ENCODE measurements around the gene TENT4A. TPM values are rescaled to one million over a fixed set of nuclear protein-coding genes. Genes with fewer than 3 reads are reported as not detected.

Gene TENT4A
- total and polyA plus RNA-seq, 2 of the 13 experiments (the other 11 are each of a cell fraction or from before 2014, with no cell fraction given), result 6.3 to 13.3 TPM

- TF ChIP-seq MED13 (CRISPR knock-in tag; IDR thresholded peaks at IDR 0.05), result peak; percentile 64; the same call in 1 of the 2 replicates
- TF ChIP-seq ZNF782 (CRISPR knock-in tag; IDR thresholded peaks at IDR 0.05; ENCODE audit: borderline replicate concordance), result peak; percentile 28; the same call in 1 of the 2 replicates
- peak; percentile 79; the same call in 1 of the 2 replicates for TF ChIP-seq ZNF556 (CRISPR knock-in tag; IDR thresholded peaks at IDR 0.05; ENCODE audit: borderline replicate concordance)
- TF ChIP-seq ZNF841 (CRISPR knock-in tag; IDR thresholded peaks at IDR 0.05; ENCODE audit: borderline replicate concordance), result peak; percentile 91
- peak; percentile 65; the same call in 1 of the 2 replicates for TF ChIP-seq ZNF788 (CRISPR knock-in tag; IDR thresholded peaks at IDR 0.05; ENCODE audit: borderline replicate concordance)
- TF ChIP-seq IKZF1 (IDR thresholded peaks at IDR 0.05), result no peak
- peak; percentile 87 for TF ChIP-seq ZNF777 (CRISPR knock-in tag; IDR thresholded peaks at IDR 0.05)
- peak; percentile 84; the same call in 1 of the 2 replicates for TF ChIP-seq ZNF232 (CRISPR knock-in tag; IDR thresholded peaks at IDR 0.05; ENCODE audit: borderline replicate concordance)
- TF ChIP-seq RARA (CRISPR knock-in tag; IDR thresholded peaks at IDR 0.05), result peak; percentile 65
- TF ChIP-seq BATF2 (CRISPR knock-in tag; IDR thresholded peaks at IDR 0.05), result peak; percentile 95
- TF ChIP-seq ELF3 (CRISPR knock-in tag; IDR thresholded peaks at IDR 0.05), result peak; percentile 5; the same call in 1 of the 2 replicates
- peak; percentile 12; the same call in 1 of the 2 replicates for TF ChIP-seq ATF3 (CRISPR knock-in tag; IDR thresholded peaks at IDR 0.05)
- peak; percentile 59 for TF ChIP-seq GMEB2 (CRISPR knock-in tag; IDR thresholded peaks at IDR 0.05; ENCODE audit: low read depth)
- peak; percentile 97 for TF ChIP-seq MAZ (IDR thresholded peaks at IDR 0.05; ENCODE audit: borderline replicate concordance, low read depth, low read length)
- TF ChIP-seq MAZ (CRISPR knock-in tag; IDR thresholded peaks at IDR 0.05; ENCODE audit: low read depth), result peak; percentile 80
- peak; percentile 77 for TF ChIP-seq ZSCAN21 (CRISPR knock-in tag; IDR thresholded peaks at IDR 0.05; ENCODE audit: borderline replicate concordance)
- TF ChIP-seq ZBTB1 (CRISPR knock-in tag; IDR thresholded peaks at IDR 0.05; ENCODE audit: borderline replicate concordance), result no peak
- TF ChIP-seq FOXC1 (CRISPR knock-in tag; IDR thresholded peaks at IDR 0.05; ENCODE audit: borderline replicate concordance), result peak; percentile 98
Observed at GRCh38 chr5:6712577-6713273, 507 bp upstream of the TENT4A start (continued).

All from HepG2 (cell line).